Retinal pigment epithelial cell (primary cell): Measurements from ENCODE around the gene TMEM161A.

Source experiments
- DNase-seq: peaks from one replicate; pipeline ENCODE4 v3.0.0-alpha.2; 2010; ENCODE audit warnings: low read depth
- H3K4me3 ChIP-seq: 2 replicates; pipeline ENCODE4 v1.5.1; 2011; ENCODE audit warnings: mild to moderate bottlenecking, low read length, control low read depth, moderate library complexity
- CTCF ChIP-seq: conservative IDR thresholded peaks from 2 replicates; pipeline ENCODE4 v1.5.1; 2011; ENCODE audit warnings: low read depth, low read length, control low read depth, inconsistent platforms

TMEM161A gene

DNA sequence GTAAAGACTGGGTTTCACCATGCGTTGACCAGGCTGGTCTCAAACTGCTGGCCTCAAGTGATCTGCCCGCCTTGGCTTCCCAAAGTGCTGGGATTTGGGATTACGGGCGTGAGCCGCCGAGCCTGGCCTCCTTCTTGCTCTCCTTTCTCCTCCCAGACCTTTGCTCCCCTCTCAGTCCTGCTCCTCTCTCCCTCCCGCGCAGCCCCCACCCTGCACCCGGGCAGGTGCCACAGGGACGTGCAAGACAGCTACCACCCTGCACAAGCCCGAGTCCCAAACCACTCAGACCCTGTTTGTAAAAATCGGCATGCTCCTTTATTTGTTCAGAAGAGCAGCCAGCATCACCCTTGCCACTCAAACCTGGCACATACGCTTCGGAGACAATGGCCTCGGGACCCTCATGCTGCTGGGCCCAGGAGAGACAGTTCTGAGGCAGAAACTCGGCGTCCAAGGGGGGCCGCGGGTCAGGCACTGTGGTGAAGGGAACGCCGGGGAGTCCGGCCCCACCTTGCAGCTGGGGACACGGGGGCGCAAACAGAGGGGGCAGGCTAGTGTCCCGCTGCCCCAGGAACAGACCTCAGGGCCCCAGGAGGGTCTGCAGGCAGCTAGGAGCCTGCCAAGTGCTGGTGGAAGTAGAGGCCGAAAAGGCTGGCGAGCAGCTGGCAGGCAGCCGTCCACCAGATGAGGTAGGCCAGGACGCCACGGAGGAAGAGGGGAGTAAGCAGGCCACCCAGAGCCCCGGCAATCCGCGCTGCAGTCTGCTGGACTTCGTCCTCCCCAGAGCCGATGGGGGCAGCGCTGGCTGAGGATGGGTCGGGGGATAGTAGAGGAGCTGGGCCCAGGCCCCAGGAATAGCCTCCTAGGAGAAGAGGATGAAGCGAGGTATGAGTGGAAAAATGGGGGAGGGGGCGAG is 18.7 kb downstream of the TMEM161A start:
- DNase-seq: no peak
- no peak for TF ChIP-seq CTCF
- no peak overlapping the region for H3K4me3 ChIP-seq

DNA sequence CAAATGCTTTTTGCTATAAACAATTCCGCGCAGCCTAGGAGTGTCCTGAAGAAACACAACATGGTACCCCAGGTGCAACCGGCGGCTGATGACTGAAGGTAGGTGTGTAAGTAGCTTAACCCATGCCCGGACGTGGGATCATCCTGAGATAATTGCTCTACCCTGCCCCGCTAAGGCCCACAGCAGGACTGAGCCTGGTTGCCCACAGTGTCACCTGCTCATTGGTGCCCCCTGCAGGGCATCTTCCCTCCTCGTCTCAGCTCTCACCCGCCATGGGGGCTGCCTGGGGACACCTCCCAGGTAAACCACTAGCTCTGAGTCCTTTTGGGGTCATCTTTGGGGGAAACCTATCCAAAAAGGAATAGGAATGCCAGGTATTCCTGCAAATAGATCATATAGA is 22.3 kb downstream of the TMEM161A start:
- no peak overlapping the region for H3K4me3 ChIP-seq
- no peak for DNase-seq
- TF ChIP-seq CTCF: peak; percentile 64

- TF ChIP-seq CTCF: no peak
- H3K4me3 ChIP-seq: no peak overlapping the region
- no peak for DNase-seq
Measured at GRCh38 chr19:19113040-19113626, 25.1 kb downstream of the TMEM161A start.

- TF ChIP-seq CTCF: no peak
- DNase-seq: no peak
- H3K4me3 ChIP-seq: no peak overlapping the region
Measured at GRCh38 chr19:19111967-19112580, 26.2 kb downstream of the TMEM161A start.

- no peak overlapping the region for H3K4me3 ChIP-seq
- DNase-seq: no peak
- TF ChIP-seq CTCF: no peak
Measured at GRCh38 chr19:19111136-19111835, 27.0 kb downstream of the TMEM161A start.

- H3K4me3 ChIP-seq: peak overlapping the region; percentile 21
- no peak for DNase-seq
- peak; percentile 42 for TF ChIP-seq CTCF
Measured at GRCh38 chr19:19110410-19111135, 27.7 kb downstream of the TMEM161A start.
